HepG2 (cell line): ENCODE data around the gene DSCAML1. TPM values are rescaled to one million over a fixed set of nuclear protein-coding genes. Genes with fewer than 3 reads are reported as not detected.

Source experiments
- AGO2 ChIP-seq: fragments of 200-400 bp; formaldehyde crosslinking; optimal IDR thresholded peaks from 2 replicates; pipeline ENCODE3; 2017; ENCODE audit warnings: mild to moderate bottlenecking, low read depth, low read length, moderate library complexity
- CTCF ChIP-seq: sonication (generic); formaldehyde crosslinking; IDR thresholded peaks from 2 replicates; pipeline ENCODE4 v1.5.0; 2020; ENCODE audit warnings: mild to moderate bottlenecking, missing genetic modification reagents, moderate library complexity
- DMAP1 ChIP-seq: IDR thresholded peaks from 2 replicates; pipeline ENCODE4 v1.6.1; 2016
- DR1 ChIP-seq: sonication (generic); formaldehyde crosslinking; IDR thresholded peaks from 2 replicates; pipeline ENCODE4 v1.8.0; 2021; ENCODE audit warnings: mild to moderate bottlenecking, missing genetic modification reagents, inconsistent platforms
- MATR3 ChIP-seq: sonication (generic); formaldehyde crosslinking; IDR thresholded peaks from 2 replicates; pipeline ENCODE4 v1.4.0; 2020; ENCODE audit warnings: missing genetic modification reagents
- MXD1 ChIP-seq: sonication (generic); formaldehyde crosslinking; IDR thresholded peaks from 2 replicates; pipeline ENCODE4 v1.4.0; 2020; ENCODE audit warnings: mild to moderate bottlenecking, missing genetic modification reagents
- MXI1 ChIP-seq: IDR thresholded peaks from 3 replicates; pipeline ENCODE4 v1.6.1; 2012; ENCODE audit warnings: low read depth, low read length, inconsistent platforms, borderline replicate concordance
- RBFOX2 ChIP-seq: fragments of 200-400 bp; formaldehyde crosslinking; IDR thresholded peaks from 2 replicates; pipeline ENCODE4 v1.6.1; 2017; ENCODE audit warnings: low read depth, mild to moderate bottlenecking, low read length
- SSRP1 ChIP-seq: IDR thresholded peaks from 2 replicates; pipeline ENCODE4 v1.6.1; 2016; ENCODE audit warnings: control low read depth
- TBX2 ChIP-seq: sonication (generic); formaldehyde crosslinking; IDR thresholded peaks from 2 replicates; pipeline ENCODE4 v1.5.0; 2020; ENCODE audit warnings: missing genetic modification reagents, mild to moderate bottlenecking, borderline replicate concordance
- YY1 ChIP-seq: IDR thresholded peaks from 2 replicates; pipeline ENCODE4 v1.6.1; 2011; ENCODE audit warnings: low read length, low read depth, moderate library complexity, mild to moderate bottlenecking; ENCODE audit not compliant: insufficient read depth, insufficient replicate concordance
- ZMYM2 ChIP-seq: sonication (generic); formaldehyde crosslinking; IDR thresholded peaks from 2 replicates; pipeline ENCODE4 v1.8.0; 2022; ENCODE audit warnings: mild to moderate bottlenecking, missing genetic modification reagents
- ZNF124 ChIP-seq: sonication (generic); formaldehyde crosslinking; IDR thresholded peaks from 2 replicates; pipeline ENCODE4 v1.4.0; 2020; ENCODE audit warnings: missing genetic modification reagents
- ZNF468 ChIP-seq: sonication (generic); formaldehyde crosslinking; IDR thresholded peaks from 2 replicates; pipeline ENCODE4 v1.8.0; 2022; ENCODE audit warnings: mild to moderate bottlenecking, moderate library complexity, missing genetic modification reagents
- ZNF484 ChIP-seq: sonication (generic); formaldehyde crosslinking; IDR thresholded peaks from 2 replicates; pipeline ENCODE4 v1.5.1; 2020; ENCODE audit warnings: mild to moderate bottlenecking, low read depth, missing genetic modification reagents, borderline replicate concordance
- ZNF558 ChIP-seq: sonication (generic); formaldehyde crosslinking; IDR thresholded peaks from 2 replicates; pipeline ENCODE4 v1.9.0; 2022; ENCODE audit warnings: mild to moderate bottlenecking, missing genetic modification reagents, borderline replicate concordance
- ZNF746 ChIP-seq: sonication (generic); formaldehyde crosslinking; IDR thresholded peaks from 2 replicates; pipeline ENCODE4 v1.8.0; 2022; ENCODE audit warnings: mild to moderate bottlenecking, missing genetic modification reagents
- ZNF772 ChIP-seq: sonication (generic); formaldehyde crosslinking; IDR thresholded peaks from 2 replicates; pipeline ENCODE4 v1.5.0; 2020; ENCODE audit warnings: mild to moderate bottlenecking, missing genetic modification reagents
- ZNF891 ChIP-seq: sonication (generic); formaldehyde crosslinking; IDR thresholded peaks from 2 replicates; pipeline ENCODE4 v1.5.0; 2020; ENCODE audit warnings: mild to moderate bottlenecking, missing genetic modification reagents
- polyA plus RNA-seq, 8 experiments: library from polyadenylated mRNA; depleted of rRNA in 3 of 8; stranded (reverse) in 7 of 8; unstranded in 1 of 8; fragments of >200 nt; fragmentation: Illumina TruSeq in 4 of 8; extraction: Trizol in 4 of 8; gene quantifications; 2 replicates each; pipeline versions ENCODE4 v1.2.1 to v1.2.3, GENCODE V29; 2011 to 2016; ENCODE audit warnings: low read depth in 4 of 8, missing spikeins in 1 of 8, mixed read lengths in 1 of 8; ENCODE audit not compliant: insufficient read depth in 1 of 8
- total RNA-seq, 5 experiments: library from RNA; depleted of rRNA; stranded (reverse); fragments of >200 nt; fragmentation: Illumina TruSeq; extraction: Trizol; gene quantifications; 2 replicates each; pipeline ENCODE4 v1.2.3, GENCODE V29; 2016; ENCODE audit warnings: low read depth in 1 of 5
- TF ChIP-seq, protein P1 (sequence below): sonication (generic); formaldehyde crosslinking; IDR thresholded peaks from 2 replicates; pipeline ENCODE4 v1.9.0; 2021; ENCODE audit warnings: missing genetic modification reagents, borderline replicate concordance
- TF ChIP-seq, protein P2 (sequence below): sonication (generic); formaldehyde crosslinking; IDR thresholded peaks from 2 replicates; pipeline ENCODE4 v1.5.1; 2020; ENCODE audit warnings: mild to moderate bottlenecking, missing genetic modification reagents
- TF ChIP-seq, protein P3 (sequence below): sonication (generic); formaldehyde crosslinking; IDR thresholded peaks from 2 replicates; pipeline ENCODE4 v1.5.0; 2020; ENCODE audit warnings: missing genetic modification reagents

The DSCAML1 gene
- total and polyA plus RNA-seq, 2 of the 13 experiments (the other 11 are each of a cell fraction or from before 2014, with no cell fraction given) = 0.29 to 0.40 TPM

- TF ChIP-seq, protein P1, sequence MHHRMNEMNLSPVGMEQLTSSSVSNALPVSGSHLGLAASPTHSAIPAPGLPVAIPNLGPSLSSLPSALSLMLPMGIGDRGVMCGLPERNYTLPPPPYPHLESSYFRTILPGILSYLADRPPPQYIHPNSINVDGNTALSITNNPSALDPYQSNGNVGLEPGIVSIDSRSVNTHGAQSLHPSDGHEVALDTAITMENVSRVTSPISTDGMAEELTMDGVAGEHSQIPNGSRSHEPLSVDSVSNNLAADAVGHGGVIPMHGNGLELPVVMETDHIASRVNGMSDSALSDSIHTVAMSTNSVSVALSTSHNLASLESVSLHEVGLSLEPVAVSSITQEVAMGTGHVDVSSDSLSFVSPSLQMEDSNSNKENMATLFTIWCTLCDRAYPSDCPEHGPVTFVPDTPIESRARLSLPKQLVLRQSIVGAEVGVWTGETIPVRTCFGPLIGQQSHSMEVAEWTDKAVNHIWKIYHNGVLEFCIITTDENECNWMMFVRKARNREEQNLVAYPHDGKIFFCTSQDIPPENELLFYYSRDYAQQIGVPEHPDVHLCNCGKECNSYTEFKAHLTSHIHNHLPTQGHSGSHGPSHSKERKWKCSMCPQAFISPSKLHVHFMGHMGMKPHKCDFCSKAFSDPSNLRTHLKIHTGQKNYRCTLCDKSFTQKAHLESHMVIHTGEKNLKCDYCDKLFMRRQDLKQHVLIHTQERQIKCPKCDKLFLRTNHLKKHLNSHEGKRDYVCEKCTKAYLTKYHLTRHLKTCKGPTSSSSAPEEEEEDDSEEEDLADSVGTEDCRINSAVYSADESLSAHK (CRISPR knock-in tag) = no peak
- TF ChIP-seq ZNF891 (CRISPR knock-in tag) = no peak
- no peak for TF ChIP-seq ZNF484
- peak; percentile 37; the same call in 1 of the 2 replicates for TF ChIP-seq DR1 (CRISPR knock-in tag)
- TF ChIP-seq, protein P2, sequence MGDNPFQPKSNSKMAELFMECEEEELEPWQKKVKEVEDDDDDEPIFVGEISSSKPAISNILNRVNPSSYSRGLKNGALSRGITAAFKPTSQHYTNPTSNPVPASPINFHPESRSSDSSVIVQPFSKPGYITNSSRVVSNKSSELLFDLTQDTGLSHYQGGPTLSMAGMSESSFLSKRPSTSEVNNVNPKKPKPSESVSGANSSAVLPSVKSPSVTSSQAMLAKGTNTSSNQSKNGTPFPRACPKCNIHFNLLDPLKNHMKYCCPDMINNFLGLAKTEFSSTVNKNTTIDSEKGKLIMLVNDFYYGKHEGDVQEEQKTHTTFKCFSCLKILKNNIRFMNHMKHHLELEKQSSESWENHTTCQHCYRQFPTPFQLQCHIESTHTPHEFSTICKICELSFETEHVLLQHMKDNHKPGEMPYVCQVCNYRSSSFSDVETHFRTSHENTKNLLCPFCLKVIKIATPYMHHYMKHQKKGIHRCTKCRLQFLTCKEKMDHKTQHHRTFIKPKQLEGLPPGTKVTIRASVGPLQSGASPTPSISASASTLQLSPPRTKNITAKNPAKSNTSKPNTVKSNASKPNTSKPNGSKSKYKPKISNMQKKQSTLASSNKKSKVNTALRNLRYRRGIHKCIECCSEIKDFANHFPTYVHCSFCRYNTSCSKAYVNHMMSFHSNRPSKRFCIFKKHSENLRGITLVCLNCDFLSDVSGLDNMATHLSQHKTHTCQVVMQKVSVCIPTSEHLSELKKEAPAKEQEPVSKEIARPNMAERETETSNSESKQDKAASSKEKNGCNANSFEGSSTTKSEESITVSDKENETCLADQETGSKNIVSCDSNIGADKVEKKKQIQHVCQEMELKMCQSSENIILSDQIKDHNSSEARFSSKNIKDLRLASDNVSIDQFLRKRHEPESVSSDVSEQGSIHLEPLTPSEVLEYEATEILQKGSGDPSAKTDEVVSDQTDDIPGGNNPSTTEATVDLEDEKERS = peak; percentile 30; the same call in 1 of the 2 replicates
- peak; percentile 37; the same call in 1 of the 2 replicates for TF ChIP-seq TBX2 (CRISPR knock-in tag)
- no peak for TF ChIP-seq ZNF746 (CRISPR knock-in tag)
- TF ChIP-seq ZNF124 = no peak
- no peak for TF ChIP-seq ZNF558
- no peak; the same call in 1 of the 2 replicates for TF ChIP-seq DMAP1
- no peak for TF ChIP-seq MXI1
- TF ChIP-seq YY1 = peak; percentile 16
- TF ChIP-seq, protein P3, sequence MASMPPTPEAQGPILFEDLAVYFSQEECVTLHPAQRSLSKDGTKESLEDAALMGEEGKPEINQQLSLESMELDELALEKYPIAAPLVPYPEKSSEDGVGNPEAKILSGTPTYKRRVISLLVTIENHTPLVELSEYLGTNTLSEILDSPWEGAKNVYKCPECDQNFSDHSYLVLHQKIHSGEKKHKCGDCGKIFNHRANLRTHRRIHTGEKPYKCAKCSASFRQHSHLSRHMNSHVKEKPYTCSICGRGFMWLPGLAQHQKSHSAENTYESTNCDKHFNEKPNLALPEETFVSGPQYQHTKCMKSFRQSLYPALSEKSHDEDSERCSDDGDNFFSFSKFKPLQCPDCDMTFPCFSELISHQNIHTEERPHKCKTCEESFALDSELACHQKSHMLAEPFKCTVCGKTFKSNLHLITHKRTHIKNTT = no peak
- TF ChIP-seq MXD1 (CRISPR knock-in tag) = no peak
- peak; percentile 67 for TF ChIP-seq RBFOX2
- no peak for TF ChIP-seq ZMYM2
- no peak for TF ChIP-seq MATR3 (CRISPR knock-in tag)
- TF ChIP-seq SSRP1 (CRISPR knock-in tag) = no peak
- TF ChIP-seq CTCF (CRISPR knock-in tag) = peak; percentile 54
- TF ChIP-seq ZNF772 (CRISPR knock-in tag) = peak; percentile 43; the same call in 1 of the 2 replicates
- TF ChIP-seq ZNF468 = no peak
- peak; percentile 94 for TF ChIP-seq AGO2
Measured at GRCh38 chr11:117823294-117823945, 26.4 kb upstream of the DSCAML1 start (continued).
